Endodermal cell (in vitro differentiated cells): Measurements from ENCODE around the gene FBXL17. TPM values are rescaled to one million over a fixed set of nuclear protein-coding genes. Genes with fewer than 3 reads are reported as not detected.

Experiments used
- DNase-seq: peaks from one replicate; pipeline ENCODE4 v3.0.0-alpha.2; 2017
- H3K27ac ChIP-seq: 2 replicates; pipeline ENCODE4 v1.5.1; 2013; ENCODE audit warnings: mild to moderate bottlenecking, low read depth, low read length, moderate library complexity
- H3K27me3 ChIP-seq: 2 replicates; pipeline ENCODE4 v1.6.1; 2013; ENCODE audit warnings: mild to moderate bottlenecking, low read length, moderate library complexity; ENCODE audit not compliant: insufficient read depth, control insufficient read depth, poor library complexity, severe bottlenecking
- H3K36me3 ChIP-seq: 2 replicates; pipeline ENCODE4 v1.7.0; 2013; ENCODE audit warnings: mild to moderate bottlenecking, low read length, moderate library complexity; ENCODE audit not compliant: control insufficient read depth, insufficient read depth
- H3K4me1 ChIP-seq: one replicate; pipeline ENCODE4 v1.7.0; 2013; ENCODE audit warnings: low read length; ENCODE audit not compliant: control insufficient read depth, insufficient read depth
- H3K4me3 ChIP-seq: 2 replicates; pipeline ENCODE4 v1.5.1; 2013; ENCODE audit warnings: mild to moderate bottlenecking, low read length, moderate library complexity
- H3K9ac ChIP-seq: 2 replicates; pipeline ENCODE4 v1.6.1; 2013; ENCODE audit warnings: mild to moderate bottlenecking, low read length, moderate library complexity; ENCODE audit not compliant: poor library complexity, severe bottlenecking; ENCODE audit errors: extremely low read depth
- H3K9me3 ChIP-seq: 2 replicates; pipeline ENCODE4 v1.6.1; 2013; ENCODE audit warnings: mild to moderate bottlenecking, low read length, moderate library complexity; ENCODE audit not compliant: control insufficient read depth
- H3K27ac Mint-ChIP-seq: 2 replicates; pipeline ENCODE4 v1.8.0; 2020; ENCODE audit warnings: mixed read lengths
- H3K27me3 Mint-ChIP-seq: 2 replicates; pipeline ENCODE4 v1.8.0; 2021; ENCODE audit warnings: mild to moderate bottlenecking, mixed read lengths; ENCODE audit not compliant: insufficient read depth
- H3K36me3 Mint-ChIP-seq: 2 replicates; pipeline ENCODE4 v1.8.0; 2020; ENCODE audit warnings: low read depth, mixed read lengths
- H3K4me1 Mint-ChIP-seq: 2 replicates; pipeline ENCODE4 v1.8.0; 2020; ENCODE audit warnings: mixed read lengths
- H3K4me3 Mint-ChIP-seq: 2 replicates; pipeline ENCODE4 v1.8.0; 2020; ENCODE audit warnings: mild to moderate bottlenecking, moderate library complexity, mixed read lengths
- H3K9me3 Mint-ChIP-seq: 2 replicates; pipeline ENCODE4 v1.8.0; 2020; ENCODE audit warnings: mild to moderate bottlenecking, mixed read lengths
- WGBS, 2 experiments: methylation state at CpG; one replicate each; pipeline versions ENCODE4 v1.1.5 to v1.1.7; 2013; ENCODE audit warnings: missing lambda C conversion rate in 2 of 2, mixed read lengths in 1 of 2; ENCODE audit not compliant: insufficient coverage in 1 of 2, insufficient read length in 1 of 2; 5-methylcytosine and 5-hydroxymethylcytosine counted together
- long read RNA-seq, 4 experiments: library from polyadenylated mRNA in 2 of 4; library from RNA in 1 of 4; library from capped mRNA in 1 of 4; stranded (forward) in 3 of 4; unstranded in 1 of 4; transcript quantifications; one replicate each; pipeline ENCODE4 v2.0.0, GENCODE V29; 2020 to 2021; ENCODE audit warnings: inconsistent platforms in 1 of 4
- polyA plus RNA-seq, 2 experiments: library from polyadenylated mRNA; stranded (reverse); fragments of 50-300 nt; gene quantifications; one replicate each; pipeline ENCODE4 v1.2.3, GENCODE V29; 2013
- total RNA-seq, 2 donors: library from RNA; stranded (reverse); fragmentation: NEBNext Ultra II Directional in 1 of 2; extraction: Animal tissue kit (Norgen Biotek cat#: 25700) in 1 of 2; gene quantifications; 2 replicates in 1 of 2; 3 replicates in 1 of 2; pipeline ENCODE4 v1.2.1, GENCODE V29; 2021
- TF ChIP-seq, protein P1 (sequence below): fragments of 200-600 bp; sonication (generic); conservative IDR thresholded peaks from 2 replicates; pipeline ENCODE4 v1.5.0; 2021; ENCODE audit warnings: antibody characterized with exemption, mild to moderate bottlenecking

Gene FBXL17
- total RNA-seq: 1 to 10 TPM; 7.4 to 8.6 TPM
- 10.4 TPM for polyA plus RNA-seq (2013, experiment 1 of 2)
- polyA plus RNA-seq (2013, experiment 2 of 2): 7.5 TPM
- long read RNA-seq, experiment 1, partial matches to known transcripts: 1 of 5 reads
- long read RNA-seq, experiment 1, other reads (novel, unspliced or antisense): 4 of 5 reads
- long read RNA-seq, experiment 2, full-length matches to known transcripts: 2 of 16 reads
- long read RNA-seq, experiment 2, partial matches to known transcripts: 2 of 16 reads
- long read RNA-seq, experiment 2, other reads (novel, unspliced or antisense): 12 of 16 reads
- long read RNA-seq, experiment 3, partial matches to known transcripts: 0 of 2 reads
- long read RNA-seq, experiment 3, other reads (novel, unspliced or antisense): 2 of 2 reads
- long read RNA-seq, experiment 4, partial matches to known transcripts: 1 of 2 reads
- long read RNA-seq, experiment 4, other reads (novel, unspliced or antisense): 1 of 2 reads

DNA sequence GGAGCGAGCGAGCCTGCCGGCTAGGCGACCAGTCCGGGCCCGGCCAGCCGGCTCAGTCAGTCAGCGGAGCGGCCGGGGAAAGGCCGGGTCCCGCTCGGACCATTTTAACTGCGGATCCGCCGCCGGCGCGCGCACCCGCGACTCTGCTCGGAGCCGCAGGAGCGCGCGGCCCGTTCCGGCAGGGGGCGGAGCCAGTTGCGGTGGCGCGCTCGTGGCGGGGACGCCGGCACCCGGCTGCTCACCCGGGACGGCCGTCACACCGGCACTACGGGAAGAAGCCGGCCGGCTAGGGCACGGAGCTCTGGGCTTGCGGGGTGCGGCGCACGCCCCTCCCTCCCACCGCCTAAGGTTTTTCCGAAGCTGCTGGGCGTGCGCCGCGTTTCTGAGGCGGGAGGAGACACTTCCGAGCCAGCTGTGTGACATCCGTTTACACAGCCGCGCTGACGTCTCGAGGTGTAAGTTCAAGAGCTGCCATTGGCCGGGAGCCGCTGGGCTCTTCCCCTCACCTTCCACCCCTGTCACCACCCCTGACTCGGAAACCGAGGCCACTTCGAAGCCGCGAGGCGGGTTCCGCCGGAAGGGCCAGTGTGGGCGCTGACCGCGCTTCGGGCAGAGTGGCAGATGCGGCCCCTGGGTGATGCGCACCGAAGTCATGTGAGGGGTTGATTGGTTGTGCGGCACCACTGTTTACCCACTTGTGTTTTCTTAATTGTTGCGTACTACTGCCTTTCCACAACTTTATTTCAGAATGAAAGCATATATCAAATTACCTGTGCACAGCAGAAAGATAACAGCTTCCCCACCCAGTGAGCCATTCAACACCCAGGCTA lies at the start of gene FBXL17:
Gene FBXL17, minus strand, starts transcription at position 145 of the 830 bp plus-strand sequence.
- Histone ChIP-seq H3K4me1 (no peaks in the 10 kb centered on the region), H3K27me3 (no peaks in the 10 kb centered on the region), H3K9ac (peak within 1 kb of the TSS; percentile 75), H3K36me3 (no peaks in the 10 kb centered on the region), H3K27ac (peak within 1 kb of the TSS; percentile 92), H3K9me3 (peaks cover 3% of the 10 kb centered on the region), H3K4me3 (peak within 1 kb of the TSS; percentile 84)
- Mint-ChIP-seq H3K9me3 (peaks cover under 1% of the 10 kb centered on the region), H3K4me3 (peak within 1 kb of the TSS; percentile 77), H3K36me3 (peaks cover 2% of the 10 kb centered on the region), H3K27ac (peak within 1 kb of the TSS; percentile 70), H3K4me1 (peaks cover 18% of the 10 kb centered on the region), H3K27me3 (no peaks in the 10 kb centered on the region)
- WGBS, 2 experiments: 1 to 2% methylated on average over 28 to 82 of the region's 82 CpGs
- peak; percentile 98 for DNase-seq
- TF ChIP-seq, protein P1, sequence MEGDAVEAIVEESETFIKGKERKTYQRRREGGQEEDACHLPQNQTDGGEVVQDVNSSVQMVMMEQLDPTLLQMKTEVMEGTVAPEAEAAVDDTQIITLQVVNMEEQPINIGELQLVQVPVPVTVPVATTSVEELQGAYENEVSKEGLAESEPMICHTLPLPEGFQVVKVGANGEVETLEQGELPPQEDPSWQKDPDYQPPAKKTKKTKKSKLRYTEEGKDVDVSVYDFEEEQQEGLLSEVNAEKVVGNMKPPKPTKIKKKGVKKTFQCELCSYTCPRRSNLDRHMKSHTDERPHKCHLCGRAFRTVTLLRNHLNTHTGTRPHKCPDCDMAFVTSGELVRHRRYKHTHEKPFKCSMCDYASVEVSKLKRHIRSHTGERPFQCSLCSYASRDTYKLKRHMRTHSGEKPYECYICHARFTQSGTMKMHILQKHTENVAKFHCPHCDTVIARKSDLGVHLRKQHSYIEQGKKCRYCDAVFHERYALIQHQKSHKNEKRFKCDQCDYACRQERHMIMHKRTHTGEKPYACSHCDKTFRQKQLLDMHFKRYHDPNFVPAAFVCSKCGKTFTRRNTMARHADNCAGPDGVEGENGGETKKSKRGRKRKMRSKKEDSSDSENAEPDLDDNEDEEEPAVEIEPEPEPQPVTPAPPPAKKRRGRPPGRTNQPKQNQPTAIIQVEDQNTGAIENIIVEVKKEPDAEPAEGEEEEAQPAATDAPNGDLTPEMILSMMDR: no peak

DNA sequence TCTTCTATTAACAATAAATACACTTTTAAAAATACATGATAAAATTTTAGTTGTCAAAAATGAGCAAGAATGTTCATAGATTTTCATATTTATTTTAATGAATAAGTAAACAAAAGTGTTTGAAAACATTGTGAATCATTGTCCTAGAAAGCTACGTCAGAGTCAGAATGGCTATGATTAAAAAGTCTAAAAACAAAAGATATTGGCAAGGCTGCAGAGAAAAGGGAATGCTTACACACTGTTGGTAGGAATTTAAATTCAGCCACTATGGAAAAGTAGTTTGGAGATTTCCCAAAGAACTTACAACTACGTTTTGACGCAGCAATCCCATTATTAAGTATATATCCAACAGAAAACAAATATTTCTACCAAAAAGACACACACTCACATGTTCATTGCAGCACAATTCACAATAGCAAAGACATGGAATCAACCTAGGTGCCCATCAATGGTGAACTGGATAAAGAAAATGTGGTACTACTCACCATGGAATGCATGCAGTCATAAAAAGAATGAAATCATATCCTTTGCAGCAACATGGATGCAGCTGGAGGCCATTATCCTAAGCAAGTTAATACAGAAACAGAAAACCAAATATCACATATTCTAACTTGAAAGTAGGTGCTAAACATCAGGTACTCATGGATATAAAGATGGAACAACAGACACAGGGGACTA lies 49.2 kb upstream of the FBXL17 start:
- no peak overlapping the region for H3K27ac ChIP-seq
- WGBS, 2 experiments: 97 to 100% methylated on average over 3 of the region's 3 CpGs
- no peaks in the 10 kb centered on the region for H3K9me3 Mint-ChIP-seq

More for the DNA sequence above, 49.2 kb upstream of the FBXL17 start:
- Mint-ChIP-seq H3K27me3 (peaks cover 2% of the 10 kb centered on the region), H3K4me3 (no peak overlapping the region), H3K27ac (no peak overlapping the region), H3K36me3 (no peaks in the 10 kb centered on the region), H3K4me1 (no peaks in the 10 kb centered on the region)
- no peak overlapping the region for H3K9ac ChIP-seq
- no peak for DNase-seq
- no peak overlapping the region for H3K4me3 ChIP-seq
- TF ChIP-seq, protein P1: no peak
- no peaks in the 10 kb centered on the region for H3K9me3 ChIP-seq
- no peaks in the 10 kb centered on the region for H3K27me3 ChIP-seq
- no peaks in the 10 kb centered on the region for H3K4me1 ChIP-seq
- no peaks in the 10 kb centered on the region for H3K36me3 ChIP-seq
